ENCODE data around the gene PTPRN2.

The PTPRN2 gene

DNA sequence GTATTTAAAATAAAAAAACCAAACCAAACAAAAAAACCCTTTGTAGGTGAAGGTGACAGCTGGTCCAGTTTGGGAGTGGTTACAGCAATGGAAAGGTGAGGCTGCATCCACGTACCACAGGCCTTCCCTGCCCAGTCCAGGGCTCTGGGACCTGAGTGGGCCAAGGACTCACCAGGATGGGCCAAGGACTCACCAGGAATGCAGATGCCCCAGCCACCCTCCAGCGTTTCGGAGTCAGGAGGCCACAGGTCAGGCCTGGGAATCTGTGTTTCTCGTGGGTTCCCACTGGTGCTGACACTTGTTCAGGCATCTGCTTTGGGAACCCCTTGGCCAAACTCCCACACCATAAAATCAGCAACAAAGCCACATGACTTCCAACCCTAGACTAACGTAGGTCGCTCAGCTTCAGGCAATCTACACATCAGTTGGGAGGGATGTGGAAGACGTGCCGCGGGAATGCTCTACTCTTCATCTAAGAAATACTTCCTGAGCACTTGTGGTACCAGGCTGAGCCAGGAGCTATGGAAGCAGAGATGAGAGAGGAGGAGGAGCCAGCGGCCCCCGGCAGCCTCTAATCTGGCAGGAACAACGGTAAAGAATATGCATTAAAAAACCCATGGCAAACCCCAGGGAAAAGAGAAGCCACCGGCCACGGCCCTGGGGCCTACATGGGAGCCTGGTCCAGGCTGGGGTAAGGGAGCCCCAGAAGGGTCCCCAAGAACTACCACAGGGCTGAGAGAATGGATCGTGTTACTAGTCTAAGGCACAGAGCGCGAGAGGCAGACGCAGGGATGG lies 473.4 kb downstream of the PTPRN2 start:
- TF ChIP-seq, protein P1, sequence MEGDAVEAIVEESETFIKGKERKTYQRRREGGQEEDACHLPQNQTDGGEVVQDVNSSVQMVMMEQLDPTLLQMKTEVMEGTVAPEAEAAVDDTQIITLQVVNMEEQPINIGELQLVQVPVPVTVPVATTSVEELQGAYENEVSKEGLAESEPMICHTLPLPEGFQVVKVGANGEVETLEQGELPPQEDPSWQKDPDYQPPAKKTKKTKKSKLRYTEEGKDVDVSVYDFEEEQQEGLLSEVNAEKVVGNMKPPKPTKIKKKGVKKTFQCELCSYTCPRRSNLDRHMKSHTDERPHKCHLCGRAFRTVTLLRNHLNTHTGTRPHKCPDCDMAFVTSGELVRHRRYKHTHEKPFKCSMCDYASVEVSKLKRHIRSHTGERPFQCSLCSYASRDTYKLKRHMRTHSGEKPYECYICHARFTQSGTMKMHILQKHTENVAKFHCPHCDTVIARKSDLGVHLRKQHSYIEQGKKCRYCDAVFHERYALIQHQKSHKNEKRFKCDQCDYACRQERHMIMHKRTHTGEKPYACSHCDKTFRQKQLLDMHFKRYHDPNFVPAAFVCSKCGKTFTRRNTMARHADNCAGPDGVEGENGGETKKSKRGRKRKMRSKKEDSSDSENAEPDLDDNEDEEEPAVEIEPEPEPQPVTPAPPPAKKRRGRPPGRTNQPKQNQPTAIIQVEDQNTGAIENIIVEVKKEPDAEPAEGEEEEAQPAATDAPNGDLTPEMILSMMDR (IDR thresholded peaks at IDR 0.05; ENCODE audit: low read depth, low read length) = no peak
- no peak for DNase-seq (ENCODE audit: extremely low read depth, low read depth)

DNA sequence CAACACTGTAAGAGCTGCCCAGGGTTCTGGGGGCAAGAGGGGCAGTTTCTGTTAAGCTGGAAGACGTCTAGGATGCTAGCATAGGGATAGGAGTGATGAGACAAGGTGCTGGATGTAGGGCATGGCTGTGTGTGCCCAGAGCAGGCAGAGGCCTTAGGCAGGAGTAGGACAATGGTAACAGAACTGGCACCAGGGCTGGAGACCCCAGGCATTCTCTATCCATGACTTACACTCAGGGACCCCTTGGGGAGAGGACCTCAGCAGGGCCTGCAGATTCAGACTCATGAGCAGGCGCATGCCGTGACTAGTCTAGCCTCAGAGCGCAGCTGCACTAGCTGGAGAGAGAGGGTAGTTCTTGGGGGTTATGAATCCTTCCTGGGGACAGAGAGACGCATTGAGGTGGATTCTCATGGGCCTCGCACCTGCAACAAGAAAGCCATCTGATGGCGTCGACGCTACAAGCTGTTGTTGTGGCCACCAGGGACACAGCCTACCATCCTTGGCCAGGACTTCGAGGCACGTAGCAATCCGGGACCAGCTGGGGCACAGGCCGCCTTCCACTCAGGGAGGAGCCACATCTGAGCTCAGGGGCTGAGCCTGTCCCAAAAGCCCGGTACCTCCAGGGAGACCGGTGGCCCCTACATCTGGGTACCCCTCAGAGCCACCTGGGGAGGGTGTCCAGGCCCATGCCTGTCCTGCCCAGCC lies 474.1 kb downstream of the PTPRN2 start:
- DNase-seq (ENCODE audit: extremely low read depth, low read depth) = no peak
- TF ChIP-seq, protein P1 (IDR thresholded peaks at IDR 0.05; ENCODE audit: low read depth, low read length) = no peak

DNA sequence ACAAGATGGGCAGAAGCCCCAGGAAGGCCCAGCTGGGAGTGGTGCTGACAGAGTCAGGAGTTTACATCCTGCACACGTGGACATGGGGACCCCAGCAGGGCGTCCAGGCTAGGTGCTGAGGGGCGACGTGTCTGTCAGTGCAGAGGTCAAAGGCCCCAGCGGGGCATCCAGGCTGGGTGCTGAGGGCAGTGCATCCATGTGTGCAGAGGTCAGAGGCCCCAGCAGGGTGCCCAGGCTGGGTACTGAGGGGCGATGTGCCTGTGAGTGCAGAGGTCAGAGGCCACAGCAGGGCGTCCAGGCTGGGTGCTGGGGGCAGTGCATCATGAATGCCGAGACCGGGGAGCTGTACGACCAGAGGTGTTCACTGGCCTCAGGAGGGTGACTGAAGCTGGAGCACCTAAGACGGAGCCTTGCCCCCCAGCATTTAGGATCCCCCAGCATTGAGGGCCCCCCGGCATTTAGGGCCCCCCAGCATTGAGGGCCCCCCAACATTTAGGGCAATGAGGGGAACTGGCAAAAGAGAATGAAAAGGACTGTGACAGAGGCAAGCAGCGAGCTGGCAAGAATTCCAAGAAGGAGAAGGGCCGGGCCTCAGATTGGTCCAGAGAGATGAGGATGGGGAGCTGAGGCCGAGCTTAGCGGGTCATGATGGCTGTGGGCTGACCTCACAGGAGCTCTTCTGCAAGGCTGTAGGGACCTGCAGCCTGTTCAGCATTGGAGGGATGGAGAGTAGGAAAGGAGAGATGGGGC lies 474.9 kb downstream of the PTPRN2 start:
- no peak for DNase-seq (ENCODE audit: extremely low read depth, low read depth)
- TF ChIP-seq, protein P1 (IDR thresholded peaks at IDR 0.05; ENCODE audit: low read depth, low read length) = no peak

DNA sequence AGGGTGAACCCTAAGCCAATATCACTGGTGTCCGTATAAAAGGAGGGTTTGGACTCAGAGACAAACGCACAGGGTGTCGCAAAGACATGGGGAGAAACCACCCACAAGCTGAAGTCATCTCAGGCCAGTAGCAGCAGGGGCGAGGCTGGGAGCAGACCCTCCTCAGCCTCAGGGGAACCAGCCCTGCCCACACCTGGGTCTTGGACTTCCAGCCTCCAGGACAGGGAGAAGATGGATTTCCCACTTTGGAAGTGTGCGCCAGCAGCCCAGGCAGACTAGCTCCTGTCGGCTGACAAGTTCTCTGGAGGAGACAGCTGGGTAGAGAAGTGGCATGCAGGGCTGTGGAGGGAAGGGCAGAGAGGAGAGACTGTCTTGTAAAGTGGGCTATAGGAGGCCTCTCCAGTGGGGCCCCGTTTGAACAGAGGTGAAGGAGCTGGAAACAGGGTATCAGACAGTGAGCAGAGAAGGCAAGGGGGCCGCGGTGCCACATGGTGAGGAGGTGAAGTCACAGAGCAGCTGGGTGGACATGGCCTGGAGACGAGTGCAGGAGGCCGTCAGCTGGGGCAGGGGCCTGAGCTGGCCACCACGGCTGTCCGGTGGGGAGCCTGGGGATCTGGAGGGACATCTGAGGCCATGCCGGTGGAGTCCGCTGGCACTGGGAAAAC lies 475.6 kb downstream of the PTPRN2 start:
- TF ChIP-seq, protein P1 (IDR thresholded peaks at IDR 0.05; ENCODE audit: low read depth, low read length) = no peak
- DNase-seq (ENCODE audit: extremely low read depth, low read depth) = no peak

DNA sequence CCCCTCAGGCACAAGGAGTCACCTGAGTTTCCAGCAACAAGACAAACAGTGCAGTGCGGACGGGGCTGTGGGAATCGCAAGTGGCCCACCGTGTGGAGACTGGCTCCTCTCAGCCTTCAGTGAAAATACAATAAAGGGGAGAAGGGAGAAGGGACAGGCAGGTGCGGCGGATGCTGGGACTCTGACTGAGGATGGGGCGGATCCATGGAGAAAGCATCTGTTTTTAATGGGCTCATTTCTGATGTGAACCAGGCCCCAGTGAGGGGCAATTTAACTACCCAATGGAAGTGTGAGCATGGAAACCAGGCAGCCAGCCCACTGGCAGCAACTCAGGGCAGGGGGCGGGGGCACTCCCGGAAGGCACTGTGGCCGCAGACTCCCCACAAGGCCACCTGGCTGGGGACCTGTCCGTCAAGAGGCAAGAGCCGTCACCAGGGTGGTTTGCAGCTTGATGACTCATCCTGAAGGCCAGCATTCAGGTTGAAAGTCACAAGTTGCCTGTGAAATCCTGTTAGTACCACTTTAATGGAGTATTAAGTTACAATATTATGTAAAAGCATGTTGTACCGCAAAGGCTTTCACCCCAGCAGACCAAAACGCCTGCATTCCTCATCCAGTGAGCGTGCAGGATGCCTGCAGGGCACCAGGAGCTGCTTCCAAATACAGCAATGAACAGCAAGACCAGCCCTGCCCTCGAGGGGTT lies 476.4 kb downstream of the PTPRN2 start:
- DNase-seq (ENCODE audit: extremely low read depth, low read depth) = no peak
- TF ChIP-seq, protein P1 (IDR thresholded peaks at IDR 0.05; ENCODE audit: low read depth, low read length) = no peak

DNA sequence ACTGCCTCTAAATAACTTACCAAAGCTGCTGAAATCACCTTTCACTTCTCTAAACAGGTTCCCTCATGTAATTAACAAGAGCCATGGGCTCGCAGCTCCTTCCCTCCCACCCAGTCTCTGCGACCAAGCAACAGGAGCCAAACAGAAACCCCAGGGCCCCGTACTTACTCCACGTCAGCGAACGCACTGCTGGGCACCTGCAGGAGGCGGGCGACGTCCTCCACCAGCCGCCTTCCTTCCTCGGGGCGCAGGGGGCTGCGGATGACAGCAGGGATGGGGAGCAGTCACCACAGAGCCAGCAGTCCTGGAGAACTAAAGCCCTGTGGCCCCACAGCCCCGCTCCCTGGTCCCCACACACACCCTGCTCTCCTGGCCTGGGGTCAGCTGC lies 477.0 kb downstream of the PTPRN2 start:
- DNase-seq (ENCODE audit: extremely low read depth, low read depth) = no peak
- TF ChIP-seq, protein P1 (IDR thresholded peaks at IDR 0.05; ENCODE audit: low read depth, low read length) = no peak

Measured in AG09319 (cell line).